Mesothelial cell of epicardium (in vitro differentiated cells): ENCODE data around the gene MACROD2. TPM values are rescaled to one million over a fixed set of nuclear protein-coding genes. Genes with fewer than 3 reads are reported as not detected.
"Not testable (repeated sequence)": the region's sequence is repeated elsewhere in the genome, so short reads cannot be mapped to it uniquely, and the experiment has no call there.

Experiments used
- DNase-seq, 2 experiments: peaks; one replicate each; pipeline ENCODE4 v3.0.0; 2021; ENCODE audit warnings: low spot score in 2 of 2; ENCODE audit not compliant: unreplicated experiment in 2 of 2
- H3K27ac Mint-ChIP-seq: 2 replicates; pipeline ENCODE4 v1.8.0; 2021; ENCODE audit warnings: mixed read lengths
- H3K27me3 Mint-ChIP-seq: 2 replicates; pipeline ENCODE4 v1.8.0; 2021; ENCODE audit warnings: low read depth, mixed read lengths
- H3K36me3 Mint-ChIP-seq: 2 replicates; pipeline ENCODE4 v1.8.0; 2021; ENCODE audit warnings: mixed read lengths
- H3K4me1 Mint-ChIP-seq: 2 replicates; pipeline ENCODE4 v1.8.0; 2021; ENCODE audit warnings: mixed read lengths
- H3K4me3 Mint-ChIP-seq: 2 replicates; pipeline ENCODE4 v1.8.0; 2021; ENCODE audit warnings: mild to moderate bottlenecking, moderate library complexity, mixed read lengths
- H3K9me3 Mint-ChIP-seq: 2 replicates; pipeline ENCODE4 v1.8.0; 2021; ENCODE audit warnings: mixed read lengths
- CTCF ChIP-seq: fragments of 200-600 bp; sonication (generic); IDR thresholded peaks from one replicate; pipeline ENCODE4 v1.5.0; 2021; ENCODE audit warnings: antibody characterized with exemption; ENCODE audit not compliant: unreplicated experiment
- total RNA-seq: library from RNA; stranded (reverse); gene quantifications from 3 replicates; pipeline ENCODE4 v1.2.1, GENCODE V29; 2021

MACROD2 gene
- total RNA-seq, 1 donor from 2014 or later = 10.0 TPM

- no peak overlapping the region for H3K4me3 Mint-ChIP-seq
- H3K4me1 Mint-ChIP-seq = no peaks in the 10 kb centered on the region
- no peaks in the 10 kb centered on the region for H3K27me3 Mint-ChIP-seq
- no peak for DNase-seq
- H3K36me3 Mint-ChIP-seq = no peaks in the 10 kb centered on the region
- TF ChIP-seq CTCF = no peak
- H3K9me3 Mint-ChIP-seq = peaks cover 4% of the 10 kb centered on the region
- no peak overlapping the region for H3K27ac Mint-ChIP-seq
Measured at GRCh38 chr20:15359056-15359455, 1363.7 kb downstream of the MACROD2 start.

GRCh38 chr20:15362849-15363248 is 1367.5 kb downstream of the MACROD2 start:
- no peaks in the 10 kb centered on the region for H3K4me1 Mint-ChIP-seq
- no peaks in the 10 kb centered on the region for H3K27me3 Mint-ChIP-seq
- peaks cover 4% of the 10 kb centered on the region for H3K9me3 Mint-ChIP-seq
- DNase-seq = no peak
- H3K27ac Mint-ChIP-seq = no peak overlapping the region
- H3K4me3 Mint-ChIP-seq = no peak overlapping the region
- no peaks in the 10 kb centered on the region for H3K36me3 Mint-ChIP-seq
- TF ChIP-seq CTCF = no peak

GRCh38 chr20:15364781-15365180 is 1369.5 kb downstream of the MACROD2 start:
- DNase-seq = no peak
- no peaks in the 10 kb centered on the region for H3K36me3 Mint-ChIP-seq
- H3K4me3 Mint-ChIP-seq = no peak overlapping the region
- H3K9me3 Mint-ChIP-seq = no peaks in the 10 kb centered on the region
- H3K27ac Mint-ChIP-seq = no peak overlapping the region
- H3K4me1 Mint-ChIP-seq = peaks cover 4% of the 10 kb centered on the region
- TF ChIP-seq CTCF = no peak
- no peaks in the 10 kb centered on the region for H3K27me3 Mint-ChIP-seq

- no peak for TF ChIP-seq CTCF
- H3K27ac Mint-ChIP-seq = no peak overlapping the region
Measured at GRCh38 chr20:15370370-15370769, 1375.1 kb downstream of the MACROD2 start.

GRCh38 chr20:15374682-15375081 is 1379.4 kb downstream of the MACROD2 start:
- no peak overlapping the region for H3K27ac Mint-ChIP-seq
- peaks cover 3% of the 10 kb centered on the region for H3K36me3 Mint-ChIP-seq
- H3K9me3 Mint-ChIP-seq = peaks cover 5% of the 10 kb centered on the region
- DNase-seq = no peak
- peaks cover 19% of the 10 kb centered on the region for H3K4me1 Mint-ChIP-seq
- no peak for TF ChIP-seq CTCF
- no peaks in the 10 kb centered on the region for H3K27me3 Mint-ChIP-seq
- no peak overlapping the region for H3K4me3 Mint-ChIP-seq

More at GRCh38 chr20:15370370-15370769, 1375.1 kb downstream of the MACROD2 start:
- Mint-ChIP-seq H3K9me3 (no peaks in the 10 kb centered on the region), H3K4me1 (peaks cover 14% of the 10 kb centered on the region), H3K27me3 (no peaks in the 10 kb centered on the region), H3K36me3 (no peaks in the 10 kb centered on the region), H3K4me3 (no peak overlapping the region)
- DNase-seq = no peak

- Mint-ChIP-seq H3K27ac (no peak overlapping the region), H3K4me1 (peaks cover 19% of the 10 kb centered on the region), H3K4me3 (no peak overlapping the region), H3K27me3 (no peaks in the 10 kb centered on the region), H3K36me3 (peaks cover 3% of the 10 kb centered on the region), H3K9me3 (peaks cover 11% of the 10 kb centered on the region)
- no peak for TF ChIP-seq CTCF
- no peak for DNase-seq
Measured at GRCh38 chr20:15375836-15376235, 1380.5 kb downstream of the MACROD2 start.

GRCh38 chr20:15377603-15378002 is 1382.3 kb downstream of the MACROD2 start:
- not testable (repeated sequence) for H3K4me3 Mint-ChIP-seq, H3K27me3 Mint-ChIP-seq, H3K27ac Mint-ChIP-seq, H3K36me3 Mint-ChIP-seq, DNase-seq
- peaks cover 19% of the 10 kb centered on the region for H3K4me1 Mint-ChIP-seq
- peaks cover 11% of the 10 kb centered on the region for H3K9me3 Mint-ChIP-seq
